Endothelial cell of umbilical vein (primary cell): ENCODE results near the gene LRRC8E. TPM values are rescaled to one million over a fixed set of nuclear protein-coding genes. Genes with fewer than 3 reads are reported as not detected.

Experiments used
- BruUV-seq: library from RNA; stranded (reverse); fragments of 400-500 nt; replicated peaks from 2 replicates; lab custom pipeline; 2021; lab: Mats Ljungman, UMichigan
- CTCF ChIA-PET: fragments of 300-600, 350-600 bp; sonication (Branson Sonifier 250); formaldehyde crosslinking; loops from one replicate; lab custom pipeline; 2021; ENCODE audit warnings: antibody characterized with exemption, inconsistent platforms; lab: Charles Lee
- POLR2A ChIA-PET: fragments of 300-600, 350-600 bp; sonication (Branson Sonifier 250); formaldehyde crosslinking; loops from one replicate; lab custom pipeline; 2021; ENCODE audit warnings: antibody characterized with exemption, inconsistent platforms; lab: Charles Lee
- DNase-seq: peaks from one replicate; pipeline ENCODE4 v3.0.0-alpha.2; 2011; ENCODE audit warnings: low read depth, low spot score
- FAIRE-seq: peaks from 2 replicates; lab custom pipeline; 2011; peaks lifted over from hg19 to GRCh38; lab: Jason Lieb, UNC
- H2AFZ ChIP-seq: 2 replicates; pipeline ENCODE4 v1.6.0; 2012; ENCODE audit warnings: low read depth, low read length, control low read depth, inconsistent platforms
- H3K27ac ChIP-seq: 2 replicates; pipeline ENCODE4 v1.5.1; 2011; ENCODE audit warnings: low read depth, mild to moderate bottlenecking, control low read depth, low read length, moderate library complexity; ENCODE audit not compliant: insufficient read depth
- H3K27me3 ChIP-seq, 2 experiments: 2 replicates each; pipeline versions ENCODE4 v1.6.0 to v1.6.1; 2011; ENCODE audit warnings: low read length in 2 of 2, mixed read lengths in 1 of 2; ENCODE audit not compliant: control insufficient read depth in 2 of 2, insufficient read depth in 2 of 2
- H3K36me3 ChIP-seq, 2 experiments: 2 replicates in 1 of 2; 3 replicates in 1 of 2; pipeline ENCODE4 v1.5.1; 2011; ENCODE audit warnings: low read length in 2 of 2, mild to moderate bottlenecking in 1 of 2, moderate library complexity in 1 of 2; ENCODE audit not compliant: control insufficient read depth in 2 of 2, insufficient read depth in 2 of 2; ENCODE audit errors: extremely low read depth in 1 of 2
- H3K4me1 ChIP-seq: 3 replicates; pipeline ENCODE4 v1.5.1; 2011; ENCODE audit warnings: mild to moderate bottlenecking, low read length; ENCODE audit not compliant: control insufficient read depth, insufficient read depth; ENCODE audit errors: extremely low read depth
- H3K4me2 ChIP-seq: 2 replicates; pipeline ENCODE4 v1.6.1; 2011; ENCODE audit warnings: low read length, control low read depth, mixed read lengths; ENCODE audit not compliant: insufficient read depth
- H3K4me3 ChIP-seq, 3 experiments: fragments of 200-600 bp in 1 of 3; sonication (generic), shearing (Covaris generic) in 1 of 3; replicated peaks in 1 of 3; 2 replicates each; pipeline ENCODE4 v1.5.1; 2011 to 2016; ENCODE audit warnings: control low read depth in 3 of 3, low read length in 3 of 3, mild to moderate bottlenecking in 2 of 3, inconsistent platforms in 1 of 3, low read depth in 1 of 3, moderate library complexity in 1 of 3; ENCODE audit not compliant: insufficient read depth in 1 of 3
- H3K79me2 ChIP-seq: 2 replicates; pipeline ENCODE4 v1.6.0; 2012; ENCODE audit warnings: low read length, inconsistent platforms; ENCODE audit not compliant: control insufficient read depth, insufficient read depth
- H3K9ac ChIP-seq: replicated peaks from 2 replicates; pipeline ENCODE3; 2011; ENCODE audit warnings: low read length, control low read depth; ENCODE audit not compliant: insufficient read depth; ENCODE audit errors: extremely low read depth
- H3K9me1 ChIP-seq: replicated peaks from 3 replicates; pipeline ENCODE4 v1.6.0; 2011; ENCODE audit warnings: mild to moderate bottlenecking, low read length; ENCODE audit not compliant: control insufficient read depth, insufficient read depth; ENCODE audit errors: extremely low read depth
- H3K9me3 ChIP-seq: replicated peaks from 2 replicates; pipeline ENCODE4 v1.5.1; 2012; ENCODE audit warnings: low read length, inconsistent platforms; ENCODE audit not compliant: control insufficient read depth, insufficient read depth
- H4K20me1 ChIP-seq: replicated peaks from 2 replicates; pipeline ENCODE3; 2011; ENCODE audit warnings: mild to moderate bottlenecking, low read length; ENCODE audit not compliant: control insufficient read depth, insufficient read depth; ENCODE audit errors: extremely low read depth
- CTCF ChIP-seq, 2 donors: IDR thresholded peaks; 1 replicate in 1 of 2; 2 replicates in 1 of 2; pipeline ENCODE4 v1.5.1; 2011; ENCODE audit warnings: low read length in 2 of 2, mild to moderate bottlenecking in 2 of 2, moderate library complexity in 2 of 2, control low read depth in 1 of 2, inconsistent platforms in 1 of 2, low read depth in 1 of 2; ENCODE audit not compliant: insufficient read depth in 1 of 2; ENCODE audit errors: extremely low read depth in 1 of 2
- EZH2 ChIP-seq: IDR thresholded peaks from 2 replicates; pipeline ENCODE4 v1.6.1; 2012; ENCODE audit warnings: borderline replicate concordance, low read depth, mild to moderate bottlenecking, moderate library complexity, low read length, inconsistent platforms; ENCODE audit not compliant: severe bottlenecking
- FOS ChIP-seq: IDR thresholded peaks from 2 replicates; pipeline ENCODE4 v1.6.1; 2011; ENCODE audit warnings: mild to moderate bottlenecking, low read length, moderate library complexity, borderline replicate concordance; ENCODE audit not compliant: insufficient read depth
- GATA2 ChIP-seq: IDR thresholded peaks from 2 replicates; pipeline ENCODE4 v1.7.0; 2011; ENCODE audit warnings: low read depth, mild to moderate bottlenecking, moderate library complexity, mixed read lengths, low read length; ENCODE audit not compliant: insufficient read length, insufficient read depth
- JUN ChIP-seq: IDR thresholded peaks from 2 replicates; pipeline ENCODE4 v1.6.1; 2011; ENCODE audit warnings: borderline replicate concordance, low read depth; ENCODE audit not compliant: insufficient read length, insufficient read depth
- MAX ChIP-seq: IDR thresholded peaks from 2 replicates; pipeline ENCODE4 v1.6.1; 2011; ENCODE audit not compliant: insufficient read depth, insufficient read length
- MYC ChIP-seq: IDR thresholded peaks from one replicate; pipeline ENCODE4 v1.6.1; 2011; ENCODE audit warnings: mild to moderate bottlenecking, low read depth, low read length
- POLR2A ChIP-seq: IDR thresholded peaks from 2 replicates; pipeline ENCODE4 v1.6.1; 2012; ENCODE audit warnings: low read depth, mild to moderate bottlenecking, control low read depth, low read length
- POLR2AphosphoS5 ChIP-seq: IDR thresholded peaks from 2 replicates; pipeline ENCODE4 v1.6.1; 2012; ENCODE audit warnings: low read depth, mild to moderate bottlenecking, control low read depth, low read length, moderate library complexity; ENCODE audit not compliant: insufficient read depth
- dilution Hi-C: fragments of 300-500 bp; cut with MboI; formaldehyde crosslinking; loops from one replicate; pipeline ENCODE4 v1.15.0; 2019; ENCODE audit warnings: low sequenced_read_pairs; ENCODE audit not compliant: extremely low pct_ligation_motif_present
- intact Hi-C: fragments of 100-400 bp; cut with micrococcal nuclease; formaldehyde crosslinking; loops from one replicate; pipeline ENCODE4 v1.10.0; 2022
- polyA plus RNA-seq, 4 experiments: library from polyadenylated mRNA; depleted of rRNA in 3 of 4; stranded (reverse) in 3 of 4; unstranded in 1 of 4; fragments of >200 nt; gene quantifications; 2 replicates each; pipeline versions ENCODE4 v1.2.1 to v1.2.3, GENCODE V29; 2011 to 2012; ENCODE audit warnings: missing spikeins in 1 of 4
- total RNA-seq: library from RNA; stranded (reverse); gene quantifications from 2 replicates; pipeline ENCODE4 v1.2.3, GENCODE V29; 2021

Gene LRRC8E
- total and polyA plus RNA-seq, 2 donors (not counting 3 experiments of a cell fraction or from before 2014, with no cell fraction given) = 1.1 to 1.6 TPM

GRCh38 chr19:7885818-7886217 is 2.5 kb upstream of the LRRC8E start:
- TF ChIP-seq GATA2 (no peak), POLR2AphosphoS5 (no peak), MYC (no peak), FOS (no peak)
- peaks cover 8% of the 10 kb centered on the region for H3K4me1 ChIP-seq
- no peak overlapping the region for H3K27ac ChIP-seq
- POLR2A ChIA-PET = no interaction called here
- CTCF ChIA-PET = interaction anchor here (1.4 to 4.7 kb wide), 2 partner anchors 11 to 17 kb away, joined by 3 to 20 read pairs; no protein-coding TSS in a partner anchor
- no peaks in the 10 kb centered on the region for H3K9me3 ChIP-seq
- H3K9ac ChIP-seq = no peak overlapping the region
- no peaks in the 10 kb centered on the region for H3K9me1 ChIP-seq
- BruUV-seq = no TSS peak
- H3K27me3 ChIP-seq = no peaks in the 10 kb centered on the region
- intact Hi-C loops = no loop called here
- no peak for DNase-seq
- no peak overlapping the region for H2AFZ ChIP-seq
- H3K4me3 ChIP-seq = no peak overlapping the region
- FAIRE-seq = no peak
- no peaks in the 10 kb centered on the region for H4K20me1 ChIP-seq
- no peak overlapping the region for H3K4me2 ChIP-seq
- H3K36me3 ChIP-seq = no peaks in the 10 kb centered on the region
- no peaks in the 10 kb centered on the region for H3K79me2 ChIP-seq
- dilution Hi-C loops = no loop called here

- no peak for DNase-seq
- Histone ChIP-seq H3K79me2 (no peaks in the 10 kb centered on the region), H3K9me1 (no peaks in the 10 kb centered on the region), H3K4me3 (no peak overlapping the region), H4K20me1 (no peaks in the 10 kb centered on the region), H3K36me3 (no peaks in the 10 kb centered on the region), H3K4me2 (peak overlapping the region; percentile 62), H3K27me3 (no peaks in the 10 kb centered on the region), H2AFZ (no peak overlapping the region), H3K9me3 (no peaks in the 10 kb centered on the region), H3K9ac (no peak overlapping the region), H3K27ac (no peak overlapping the region), H3K4me1 (peaks cover 8% of the 10 kb centered on the region)
- ChIA-PET CTCF (interaction anchor here (1.0 to 4.7 kb wide), 5 partner anchors 9 to 207 kb away, joined by 3 to 20 read pairs (median 3); partner anchors contain the start of gene TRAPPC5), POLR2A (no interaction called here)
- TF ChIP-seq CTCF (IDR thresholded peaks at IDR 0.05; ENCODE audit: extremely low read depth in 1 of 2, insufficient read depth in 1 of 2, low read depth in 1 of 2, low read length in 2 of 2) (no peak), MYC (no peak), MAX (no peak), JUN (no peak), GATA2 (no peak), POLR2A (no peak), FOS (no peak), POLR2AphosphoS5 (no peak), EZH2 (no peak)
- no TSS peak for BruUV-seq
- intact Hi-C loops (loop anchor here (1.0 kb wide), 1 partner anchor 16 kb away; the partner anchor contains the start of gene MAP2K7), dilution Hi-C loops (no loop called here)
- no peak for FAIRE-seq
These were observed 734 bp upstream of the LRRC8E start for GRCh38 chr19:7887408-7888144.
